ENCODE results near the gene XRCC2.
"Not testable (repeated sequence)": the region's sequence is repeated elsewhere in the genome, so short reads cannot be mapped to it uniquely, and the experiment has no call there.

XRCC2 gene

DNA sequence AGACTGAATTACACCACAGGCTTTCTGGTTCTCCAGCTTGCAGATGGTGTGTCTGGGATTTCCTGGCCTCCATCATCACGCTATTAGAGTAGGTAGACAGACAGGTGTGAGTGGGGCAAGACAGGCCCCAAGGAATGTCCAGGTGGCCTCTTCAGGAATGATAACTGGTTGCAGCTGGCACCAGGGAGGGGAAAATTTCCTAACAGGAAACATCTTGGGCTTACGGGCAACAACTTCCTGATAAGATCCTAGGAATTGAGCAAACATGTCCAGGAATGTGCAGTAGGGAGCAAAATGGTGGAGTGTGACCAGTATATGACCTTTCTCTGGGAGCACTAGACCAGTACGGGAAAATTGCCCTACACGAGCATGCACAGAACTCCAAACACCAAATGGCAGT lies 11.3 kb downstream of the XRCC2 start:
- DNase-seq (ENCODE audit: low spot score) = no peak

GRCh38 chr7:152663931-152664330 lies 12.0 kb downstream of the XRCC2 start:
- no peak for DNase-seq (ENCODE audit: low spot score)

- DNase-seq (ENCODE audit: low spot score) = no peak
Observed at GRCh38 chr7:152663148-152663740, 12.7 kb downstream of the XRCC2 start.

DNA sequence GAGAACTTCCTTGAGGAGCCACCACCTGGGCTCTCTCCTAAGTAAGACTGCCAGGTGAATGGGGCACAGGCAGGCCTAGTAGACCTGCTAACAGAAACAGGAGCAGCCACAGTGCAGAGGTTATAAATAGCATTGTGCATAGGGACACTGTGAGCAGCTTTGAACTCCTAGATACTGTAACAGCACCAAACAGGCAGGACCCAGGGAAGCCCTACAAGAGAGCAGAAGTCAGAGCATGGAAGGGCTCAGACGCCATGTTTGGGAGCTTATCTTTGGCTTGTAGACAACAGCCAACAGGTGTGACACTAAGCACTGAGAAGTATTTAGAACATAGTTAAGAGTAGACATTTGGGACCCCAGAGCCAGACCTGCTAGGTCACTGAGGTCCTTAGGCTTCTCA lies 14.5 kb downstream of the XRCC2 start:
- no peak for DNase-seq (ENCODE audit: low spot score)

- no peak for DNase-seq (ENCODE audit: low spot score)
Observed at GRCh38 chr7:152660021-152660420, 15.9 kb downstream of the XRCC2 start.

DNA sequence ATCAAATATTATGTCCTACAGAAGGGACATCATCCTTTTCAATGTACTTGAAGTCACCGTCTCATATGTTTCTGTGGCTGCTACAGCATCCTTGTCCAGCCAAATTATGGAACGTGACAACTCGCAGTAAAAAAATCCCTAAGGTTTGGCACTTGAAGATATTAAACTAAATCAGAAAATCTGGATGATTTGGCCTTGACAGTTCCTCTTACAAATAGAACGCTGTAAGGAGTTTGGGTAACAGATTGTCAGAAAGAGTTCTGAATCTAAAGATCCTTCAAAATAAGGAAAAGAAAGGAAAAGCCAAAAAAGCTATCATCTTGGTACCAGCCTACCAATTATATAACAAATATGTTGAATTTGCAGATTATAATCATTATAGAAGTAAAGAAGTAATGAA lies 21.0 kb downstream of the XRCC2 start:
- no peak for DNase-seq (ENCODE audit: low spot score)

- DNase-seq (ENCODE audit: low spot score) = no peak
Observed at GRCh38 chr7:152649220-152649619, 26.7 kb downstream of the XRCC2 start.

GRCh38 chr7:152647009-152647408 lies 28.9 kb downstream of the XRCC2 start:
- no peak for DNase-seq (ENCODE audit: low spot score)

DNA sequence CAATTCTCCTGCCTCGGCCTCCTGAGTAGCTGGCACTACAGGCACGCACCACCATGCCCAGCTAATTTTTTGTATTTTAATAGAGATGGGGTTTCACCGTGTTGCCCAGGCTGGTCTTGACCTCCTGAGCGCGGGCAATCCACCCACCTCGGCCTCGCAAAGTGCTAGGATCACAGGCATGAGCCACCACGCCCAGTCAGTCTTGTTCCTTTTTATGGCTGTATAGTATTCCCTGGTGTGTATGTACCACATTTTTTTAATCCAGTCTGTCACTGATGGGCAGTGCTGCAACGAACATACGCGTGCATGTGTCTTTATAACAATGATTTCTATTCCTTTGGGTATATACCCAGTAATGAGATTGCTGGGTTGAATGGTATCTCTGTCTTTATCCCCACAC lies 29.4 kb downstream of the XRCC2 start:
- not testable (repeated sequence) for DNase-seq (ENCODE audit: low spot score)

- no peak for DNase-seq (ENCODE audit: low spot score)
Observed at GRCh38 chr7:152643979-152644559, 31.9 kb downstream of the XRCC2 start.

- no peak for DNase-seq (ENCODE audit: low spot score)
Observed at GRCh38 chr7:152641384-152641783, 34.6 kb downstream of the XRCC2 start.

GRCh38 chr7:152640829-152641228 lies 35.1 kb downstream of the XRCC2 start:
- DNase-seq (ENCODE audit: low spot score) = no peak

DNA sequence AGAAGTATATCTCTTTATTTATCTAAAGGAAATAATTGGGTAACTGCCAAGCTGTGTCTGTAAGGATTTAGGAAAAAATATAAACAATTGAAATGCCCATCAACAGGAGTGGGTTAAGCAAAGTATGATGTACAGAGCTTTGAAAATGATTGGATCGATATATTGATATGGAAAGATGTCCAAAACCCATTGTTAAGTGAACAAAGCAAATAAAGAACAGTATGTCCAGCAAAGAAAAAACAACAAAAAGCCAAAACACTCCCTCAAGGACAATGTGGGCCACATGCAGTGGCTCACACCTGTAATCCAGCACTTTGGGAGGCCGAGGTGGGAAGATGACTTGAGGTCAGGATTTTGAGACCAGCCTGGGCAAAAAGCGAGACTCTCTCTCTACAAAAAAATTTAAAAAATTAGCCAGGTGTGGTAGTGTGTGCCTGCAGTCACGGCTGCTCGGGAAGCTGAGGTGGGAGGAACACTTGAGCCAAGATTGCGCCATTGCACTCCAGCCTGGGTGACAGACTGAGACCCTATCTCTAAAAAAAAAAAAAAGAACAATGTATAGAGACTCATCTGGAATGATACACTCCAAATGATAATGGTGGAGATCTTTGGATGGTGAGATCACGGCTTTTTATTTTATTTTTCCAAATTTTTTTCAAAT lies 37.9 kb downstream of the XRCC2 start:
- no peak for DNase-seq (ENCODE audit: low spot score)

- no peak for DNase-seq (ENCODE audit: low spot score)
Observed at GRCh38 chr7:152637161-152637560, 38.8 kb downstream of the XRCC2 start.

DNA sequence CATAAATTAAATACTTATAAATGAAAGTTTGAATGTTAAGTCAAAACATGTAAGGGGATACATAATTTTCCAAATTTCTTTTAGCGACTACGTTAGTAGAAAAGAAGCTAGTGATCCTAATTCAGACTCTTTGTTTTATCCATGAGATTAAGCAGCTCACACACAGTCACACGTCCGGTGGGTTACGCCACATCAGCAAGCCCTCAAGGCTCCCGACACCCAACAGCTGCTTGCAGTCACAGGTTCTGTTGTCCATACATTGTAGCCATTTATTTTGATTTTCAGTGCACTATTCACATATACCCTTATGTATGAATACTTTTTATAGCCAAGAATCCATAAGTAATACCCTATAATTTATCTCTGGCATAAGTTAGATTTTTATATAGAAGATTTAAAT lies 39.5 kb downstream of the XRCC2 start:
- DNase-seq (ENCODE audit: low spot score) = no peak

DNA sequence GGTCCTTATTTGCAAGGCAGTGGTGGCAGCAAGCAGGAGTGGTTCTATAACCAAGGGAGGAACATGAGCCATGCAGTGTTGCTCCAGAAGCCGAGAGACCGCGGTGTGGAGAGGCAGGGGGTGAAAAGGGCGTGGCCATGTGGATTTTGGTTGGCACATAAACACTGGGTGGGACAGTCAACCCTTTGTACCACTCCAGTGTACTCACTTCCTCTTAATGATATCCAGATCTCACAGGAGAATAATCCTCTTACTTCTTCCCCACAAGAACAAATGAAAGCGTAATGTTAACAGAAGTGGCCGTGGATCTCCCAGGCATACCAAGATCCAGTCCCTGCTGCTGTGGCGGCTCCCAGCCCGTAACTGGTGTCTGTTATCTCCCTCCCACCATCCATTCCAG lies 42.4 kb downstream of the XRCC2 start:
- no peak for DNase-seq (ENCODE audit: low spot score)

- DNase-seq (ENCODE audit: low spot score) = no peak
Observed at GRCh38 chr7:152633072-152633471, 42.9 kb downstream of the XRCC2 start.

GRCh38 chr7:152628772-152629171 lies 47.2 kb downstream of the XRCC2 start:
- not testable (repeated sequence) for DNase-seq (ENCODE audit: low spot score)

GRCh38 chr7:152624228-152624627 lies 51.7 kb downstream of the XRCC2 start:
- DNase-seq (ENCODE audit: low spot score) = no peak

DNA sequence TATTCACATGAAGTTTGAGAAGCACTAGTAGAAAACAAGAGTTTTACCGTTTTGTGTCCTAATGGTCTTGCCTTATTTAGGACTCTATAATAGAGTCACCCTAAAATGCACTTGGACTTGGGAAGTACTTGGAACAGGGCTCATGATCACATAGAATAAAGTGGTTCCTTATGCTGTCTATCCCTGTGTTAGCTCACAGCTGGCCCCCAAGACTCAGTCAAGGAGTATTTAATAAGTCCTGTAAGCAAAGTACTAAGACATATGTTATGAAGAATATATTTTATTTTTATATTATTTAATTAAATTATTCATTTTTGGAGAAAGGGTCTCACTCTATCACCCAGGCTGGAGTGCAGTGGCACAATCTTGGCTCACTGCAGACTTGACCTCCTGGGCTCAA lies 54.5 kb downstream of the XRCC2 start:
- DNase-seq (ENCODE audit: low spot score) = no peak

- no peak for DNase-seq (ENCODE audit: low spot score)
Observed at GRCh38 chr7:152619027-152619739, 56.8 kb downstream of the XRCC2 start.

GRCh38 chr7:152618427-152618826 lies 57.5 kb downstream of the XRCC2 start:
- DNase-seq (ENCODE audit: low spot score) = no peak

- no peak for DNase-seq (ENCODE audit: low spot score)
Observed at GRCh38 chr7:152617056-152617455, 58.9 kb downstream of the XRCC2 start.
